OCI-LY7 (cell line): ENCODE data around the gene P3H1. TPM values are rescaled to one million over a fixed set of nuclear protein-coding genes. Genes with fewer than 3 reads are reported as not detected.
A peak's percentile ranks its signal among the peaks of the same experiment; 100 is the strongest.

Experiments
- BruUV-seq: library from RNA; stranded (reverse); fragments of 400-500 nt; replicated peaks from 2 replicates; lab custom pipeline; 2021; lab: Mats Ljungman, UMichigan
- CTCF ChIA-PET: fragments of 300-600 bp; sonication (Branson Sonifier 250); formaldehyde crosslinking; loops from one replicate; lab custom pipeline; 2022; ENCODE audit warnings: antibody characterized with exemption; ENCODE audit not compliant: unreplicated experiment; lab: Charles Lee
- POLR2A ChIA-PET: fragments of 300-600 bp; sonication (Branson Sonifier 250); formaldehyde crosslinking; loops from one replicate; lab custom pipeline; 2022; ENCODE audit warnings: antibody characterized with exemption; lab: Charles Lee
- DNase-seq: peaks from one replicate; pipeline ENCODE4 v3.0.0-alpha.2; 2015; ENCODE audit warnings: low spot score
- H2AFZ ChIP-seq: fragments of 200-600 bp; sonication (generic), shearing (Covaris generic); 2 replicates; pipeline ENCODE4 v1.6.1; 2014; ENCODE audit warnings: mild to moderate bottlenecking, antibody characterized with exemption, low read length, moderate library complexity
- H3K27ac ChIP-seq: fragments of 200-600 bp; sonication (generic); 2 replicates; pipeline ENCODE4 v1.5.1; 2014; ENCODE audit warnings: mixed run types, low read depth, mild to moderate bottlenecking, moderate library complexity, low read length, inconsistent platforms; ENCODE audit not compliant: poor library complexity, severe bottlenecking
- H3K36me3 ChIP-seq: fragments of 200-600 bp; sonication (generic); 2 replicates; pipeline ENCODE4 v1.6.1; 2014; ENCODE audit warnings: mild to moderate bottlenecking, antibody characterized with exemption, low read length, moderate library complexity, mixed read lengths; ENCODE audit not compliant: insufficient read depth
- H3K4me1 ChIP-seq: fragments of 200-600 bp; sonication (generic); 2 replicates; pipeline ENCODE4 v1.5.1; 2014; ENCODE audit warnings: mild to moderate bottlenecking, low read length; ENCODE audit not compliant: insufficient read depth, poor library complexity, severe bottlenecking
- H3K4me2 ChIP-seq: fragments of 200-600 bp; sonication (generic); 2 replicates; pipeline ENCODE4 v1.6.1; 2014; ENCODE audit warnings: mild to moderate bottlenecking, low read length
- H3K4me3 ChIP-seq: fragments of 200-600 bp; sonication (generic); 2 replicates; pipeline ENCODE4 v1.5.1; 2014; ENCODE audit warnings: mild to moderate bottlenecking, low read depth, low read length; ENCODE audit not compliant: poor library complexity, severe bottlenecking
- H3K79me2 ChIP-seq: fragments of 200-600 bp; sonication (generic); 2 replicates; pipeline ENCODE4 v1.6.1; 2016; ENCODE audit warnings: low read depth, mild to moderate bottlenecking, low read length, moderate library complexity, mixed read lengths; ENCODE audit not compliant: insufficient read depth
- H3K9me2 ChIP-seq: fragments of 200-600 bp; sonication (generic); 2 replicates; pipeline ENCODE4 v1.6.1; 2016; ENCODE audit warnings: mild to moderate bottlenecking, low read length, mixed read lengths; ENCODE audit not compliant: insufficient read depth
- H3K9me3 ChIP-seq: fragments of 200-600 bp; sonication (generic); 2 replicates; pipeline ENCODE4 v1.6.1; 2014; ENCODE audit warnings: mild to moderate bottlenecking, mixed run types, low read length, mixed read lengths
- H4K20me1 ChIP-seq: fragments of 200-600 bp; sonication (generic); 2 replicates; pipeline ENCODE4 v1.6.1; 2014; ENCODE audit warnings: mild to moderate bottlenecking, antibody characterized with exemption, low read length, moderate library complexity, mixed read lengths; ENCODE audit not compliant: insufficient read depth
- CTCF ChIP-seq: fragments of 200-600 bp; sonication (generic); conservative IDR thresholded peaks from 2 replicates; pipeline ENCODE4 v1.5.1; 2014; ENCODE audit warnings: mild to moderate bottlenecking, antibody characterized with exemption, low read length, moderate library complexity, mixed read lengths
- EZH2phosphoT487 ChIP-seq: fragments of 200-600 bp; sonication (generic); IDR thresholded peaks from 2 replicates; pipeline ENCODE4 v1.6.1; 2018; ENCODE audit warnings: low read depth, borderline replicate concordance, mild to moderate bottlenecking, mixed run types, antibody characterized with exemption, low read length, moderate library complexity, mixed read lengths
- intact Hi-C: fragments of 100-400 bp; cut with micrococcal nuclease; formaldehyde crosslinking; loops from one replicate; pipeline ENCODE4 v1.10.0; 2022; ENCODE audit not compliant: unreplicated experiment
- total RNA-seq, 2 experiments: library from RNA; depleted of rRNA in 1 of 2; stranded (reverse); fragments of >200 nt in 1 of 2; shearing (Covaris generic) in 1 of 2; gene quantifications; 2 replicates each; pipeline ENCODE4 v1.2.3, GENCODE V29; 2014 to 2022

P3H1 gene
- total RNA-seq, 2 experiments from 2014 or later: 39.0 to 45.7 TPM

- intact Hi-C loops: no loop called here
Measured at GRCh38 chr1:42738678-42739226, 28.1 kb downstream of the P3H1 start.

GRCh38 chr1:42737986-42738677, 28.7 kb downstream of the P3H1 start:
- no peaks in the 10 kb centered on the region for H4K20me1 ChIP-seq
- H3K9me3 ChIP-seq: no peaks in the 10 kb centered on the region
- CTCF ChIA-PET: no interaction called here
- BruUV-seq: no TSS peak
- H2AFZ ChIP-seq: no peak overlapping the region
- no peak overlapping the region for H3K4me2 ChIP-seq
- TF ChIP-seq CTCF: no peak
- no peak for TF ChIP-seq EZH2phosphoT487
- no peaks in the 10 kb centered on the region for H3K79me2 ChIP-seq
- DNase-seq: no peak
- no peaks in the 10 kb centered on the region for H3K36me3 ChIP-seq
- H3K4me1 ChIP-seq: peaks cover 11% of the 10 kb centered on the region
- POLR2A ChIA-PET: no interaction called here
- no peak overlapping the region for H3K4me3 ChIP-seq
- intact Hi-C loops: no loop called here
- no peaks in the 10 kb centered on the region for H3K9me2 ChIP-seq
- H3K27ac ChIP-seq: no peak overlapping the region

More at GRCh38 chr1:42738678-42739226, 28.1 kb downstream of the P3H1 start:
- CTCF ChIA-PET: no interaction called here
- Histone ChIP-seq H3K4me3 (no peak overlapping the region), H2AFZ (no peak overlapping the region), H3K4me2 (no peak overlapping the region), H3K79me2 (no peaks in the 10 kb centered on the region), H3K4me1 (peaks cover 11% of the 10 kb centered on the region), H3K36me3 (no peaks in the 10 kb centered on the region), H3K9me2 (no peaks in the 10 kb centered on the region), H3K9me3 (no peaks in the 10 kb centered on the region), H4K20me1 (no peaks in the 10 kb centered on the region), H3K27ac (no peak overlapping the region)
- no TSS peak for BruUV-seq
- no peak for TF ChIP-seq EZH2phosphoT487
- no peak for TF ChIP-seq CTCF
- no peak for DNase-seq
- POLR2A ChIA-PET: no interaction called here

GRCh38 chr1:42737257-42737656, 29.6 kb downstream of the P3H1 start:
- peaks cover 11% of the 10 kb centered on the region for H3K4me1 ChIP-seq
- H3K4me3 ChIP-seq: no peak overlapping the region
- BruUV-seq: no TSS peak
- ChIA-PET POLR2A (no interaction called here), CTCF (no interaction called here)
- H3K36me3 ChIP-seq: no peaks in the 10 kb centered on the region
- TF ChIP-seq CTCF: peak; percentile 39; the same call in 1 of the 2 replicates
- TF ChIP-seq EZH2phosphoT487: no peak
- no peaks in the 10 kb centered on the region for H4K20me1 ChIP-seq
- H3K9me2 ChIP-seq: no peaks in the 10 kb centered on the region
- intact Hi-C loops: no loop called here
- H3K4me2 ChIP-seq: peak overlapping the region; percentile 41; the same call in 1 of the 2 replicates
- DNase-seq: peak; percentile 58
- no peaks in the 10 kb centered on the region for H3K9me3 ChIP-seq
- no peaks in the 10 kb centered on the region for H3K79me2 ChIP-seq
- H2AFZ ChIP-seq: peak overlapping the region; percentile 75
- H3K27ac ChIP-seq: peak overlapping the region; percentile 12
